ENCODE results near the gene LIPA.
"Not testable (repeated sequence)": the region's sequence is repeated elsewhere in the genome, so short reads cannot be mapped to it uniquely, and the experiment has no call there.

LIPA gene

DNA sequence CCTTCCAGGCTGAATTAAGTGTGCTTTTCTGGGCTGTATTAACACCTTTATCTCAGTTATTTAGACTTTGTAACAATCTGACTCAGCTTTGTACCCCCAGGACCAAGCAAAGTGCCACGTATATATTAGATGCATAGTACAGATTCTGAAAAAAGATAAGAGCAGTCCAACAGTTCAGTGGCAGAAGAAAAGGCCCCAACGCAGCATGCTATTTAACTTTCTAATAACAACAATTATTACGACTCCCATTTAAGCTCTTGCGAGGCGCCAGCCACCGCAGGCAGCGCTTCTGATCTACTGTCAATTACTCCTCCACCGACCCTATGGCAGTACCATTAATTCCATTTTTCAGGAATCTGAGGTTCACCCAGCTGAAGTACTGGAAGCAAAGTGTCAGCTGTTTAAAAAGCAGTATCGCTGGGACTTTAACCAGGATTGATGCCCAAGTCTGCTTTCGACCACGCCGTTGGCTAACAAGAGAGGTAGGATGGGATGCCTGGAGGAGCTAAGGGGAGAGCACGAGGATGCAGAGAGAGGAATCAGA is 638 bp downstream of the LIPA start:
- no peak for TF ChIP-seq PPARA (CRISPR knock-in tag; IDR thresholded peaks at IDR 0.05; ENCODE audit: borderline replicate concordance)

DNA sequence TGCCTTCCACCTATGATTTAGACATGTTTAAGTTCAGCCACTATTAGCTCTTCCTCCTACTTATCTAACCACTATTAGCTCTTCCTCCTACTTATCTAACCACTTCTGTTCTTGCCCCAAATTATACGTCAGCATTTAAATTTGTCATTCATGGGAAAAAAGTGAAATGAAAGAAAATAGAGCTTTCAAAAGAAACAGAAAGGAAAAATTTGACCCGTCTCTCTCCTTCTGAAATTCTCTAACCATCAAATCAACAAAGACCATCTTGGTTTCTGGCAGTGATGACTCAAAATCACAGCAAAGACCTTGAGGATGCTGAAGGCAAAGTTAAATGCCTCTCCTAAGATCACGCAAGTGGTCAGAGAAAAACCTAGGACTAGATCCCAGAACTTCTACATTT is 2.6 kb downstream of the LIPA start:
- TF ChIP-seq CSDC2 (CRISPR knock-in tag; IDR thresholded peaks at IDR 0.05) (no peak), ARNTL (CRISPR knock-in tag; IDR thresholded peaks at IDR 0.05; ENCODE audit: borderline replicate concordance, low read depth) (no peak), ESRRG (CRISPR knock-in tag; IDR thresholded peaks at IDR 0.05) (no peak), BACH2 (CRISPR knock-in tag; IDR thresholded peaks at IDR 0.05; ENCODE audit: borderline replicate concordance) (no peak), ZFP3 (CRISPR knock-in tag; IDR thresholded peaks at IDR 0.05) (no peak), ZC3H10 (CRISPR knock-in tag; IDR thresholded peaks at IDR 0.05) (no peak), ZNF8 (CRISPR knock-in tag; IDR thresholded peaks at IDR 0.05) (no peak), TOX (CRISPR knock-in tag; IDR thresholded peaks at IDR 0.05; ENCODE audit: borderline replicate concordance) (no peak), SNAI2 (CRISPR knock-in tag; IDR thresholded peaks at IDR 0.05) (no peak), CSRNP3 (CRISPR knock-in tag; IDR thresholded peaks at IDR 0.05) (no peak), RARB (CRISPR knock-in tag; IDR thresholded peaks at IDR 0.05) (no peak), ISL1 (CRISPR knock-in tag; IDR thresholded peaks at IDR 0.05) (no peak), GLIS3 (CRISPR knock-in tag; IDR thresholded peaks at IDR 0.05) (no peak)
- TF ChIP-seq, protein P1, sequence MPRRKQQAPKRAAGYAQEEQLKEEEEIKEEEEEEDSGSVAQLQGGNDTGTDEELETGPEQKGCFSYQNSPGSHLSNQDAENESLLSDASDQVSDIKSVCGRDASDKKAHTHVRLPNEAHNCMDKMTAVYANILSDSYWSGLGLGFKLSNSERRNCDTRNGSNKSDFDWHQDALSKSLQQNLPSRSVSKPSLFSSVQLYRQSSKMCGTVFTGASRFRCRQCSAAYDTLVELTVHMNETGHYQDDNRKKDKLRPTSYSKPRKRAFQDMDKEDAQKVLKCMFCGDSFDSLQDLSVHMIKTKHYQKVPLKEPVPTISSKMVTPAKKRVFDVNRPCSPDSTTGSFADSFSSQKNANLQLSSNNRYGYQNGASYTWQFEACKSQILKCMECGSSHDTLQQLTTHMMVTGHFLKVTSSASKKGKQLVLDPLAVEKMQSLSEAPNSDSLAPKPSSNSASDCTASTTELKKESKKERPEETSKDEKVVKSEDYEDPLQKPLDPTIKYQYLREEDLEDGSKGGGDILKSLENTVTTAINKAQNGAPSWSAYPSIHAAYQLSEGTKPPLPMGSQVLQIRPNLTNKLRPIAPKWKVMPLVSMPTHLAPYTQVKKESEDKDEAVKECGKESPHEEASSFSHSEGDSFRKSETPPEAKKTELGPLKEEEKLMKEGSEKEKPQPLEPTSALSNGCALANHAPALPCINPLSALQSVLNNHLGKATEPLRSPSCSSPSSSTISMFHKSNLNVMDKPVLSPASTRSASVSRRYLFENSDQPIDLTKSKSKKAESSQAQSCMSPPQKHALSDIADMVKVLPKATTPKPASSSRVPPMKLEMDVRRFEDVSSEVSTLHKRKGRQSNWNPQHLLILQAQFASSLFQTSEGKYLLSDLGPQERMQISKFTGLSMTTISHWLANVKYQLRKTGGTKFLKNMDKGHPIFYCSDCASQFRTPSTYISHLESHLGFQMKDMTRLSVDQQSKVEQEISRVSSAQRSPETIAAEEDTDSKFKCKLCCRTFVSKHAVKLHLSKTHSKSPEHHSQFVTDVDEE (CRISPR knock-in tag; IDR thresholded peaks at IDR 0.05), result no peak
- ATAC-seq, result no peak

More for the DNA sequence above, 638 bp downstream of the LIPA start:
- ATAC-seq, result no peak

DNA sequence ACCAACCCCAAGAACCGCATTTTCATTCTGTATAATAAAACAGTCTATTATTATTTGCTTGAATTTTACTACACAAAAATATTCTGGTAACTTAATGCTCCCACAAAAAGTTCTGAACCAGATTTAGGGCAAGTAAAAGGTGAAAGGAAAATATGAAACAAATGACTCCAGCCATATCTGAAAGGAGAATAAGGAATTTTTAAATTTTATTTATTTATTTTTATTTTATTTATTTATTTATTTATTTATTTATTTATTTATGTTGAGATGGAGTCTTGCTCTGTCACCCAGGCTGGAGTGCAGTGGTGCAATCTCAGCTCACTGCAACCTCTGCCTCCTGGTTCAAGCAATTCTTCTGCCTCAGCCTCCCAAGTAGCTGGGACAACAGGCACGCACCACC is 4.0 kb downstream of the LIPA start:
- ATAC-seq, result not testable (repeated sequence)

GRCh38 chr10:89245802-89246201 is 5.8 kb downstream of the LIPA start:
- TF ChIP-seq SNAI2 (CRISPR knock-in tag; IDR thresholded peaks at IDR 0.05), result no peak
- no peak for TF ChIP-seq ZNF70 (CRISPR knock-in tag; IDR thresholded peaks at IDR 0.05)
- TF ChIP-seq ARNTL (CRISPR knock-in tag; IDR thresholded peaks at IDR 0.05; ENCODE audit: borderline replicate concordance, low read depth), result no peak
- TF ChIP-seq TOX (CRISPR knock-in tag; IDR thresholded peaks at IDR 0.05; ENCODE audit: borderline replicate concordance), result no peak
- no peak for TF ChIP-seq ZFP3 (CRISPR knock-in tag; IDR thresholded peaks at IDR 0.05)
- TF ChIP-seq ZC3H10 (CRISPR knock-in tag; IDR thresholded peaks at IDR 0.05), result no peak
- no peak for TF ChIP-seq ZNF8 (CRISPR knock-in tag; IDR thresholded peaks at IDR 0.05)
- TF ChIP-seq, protein P2, sequence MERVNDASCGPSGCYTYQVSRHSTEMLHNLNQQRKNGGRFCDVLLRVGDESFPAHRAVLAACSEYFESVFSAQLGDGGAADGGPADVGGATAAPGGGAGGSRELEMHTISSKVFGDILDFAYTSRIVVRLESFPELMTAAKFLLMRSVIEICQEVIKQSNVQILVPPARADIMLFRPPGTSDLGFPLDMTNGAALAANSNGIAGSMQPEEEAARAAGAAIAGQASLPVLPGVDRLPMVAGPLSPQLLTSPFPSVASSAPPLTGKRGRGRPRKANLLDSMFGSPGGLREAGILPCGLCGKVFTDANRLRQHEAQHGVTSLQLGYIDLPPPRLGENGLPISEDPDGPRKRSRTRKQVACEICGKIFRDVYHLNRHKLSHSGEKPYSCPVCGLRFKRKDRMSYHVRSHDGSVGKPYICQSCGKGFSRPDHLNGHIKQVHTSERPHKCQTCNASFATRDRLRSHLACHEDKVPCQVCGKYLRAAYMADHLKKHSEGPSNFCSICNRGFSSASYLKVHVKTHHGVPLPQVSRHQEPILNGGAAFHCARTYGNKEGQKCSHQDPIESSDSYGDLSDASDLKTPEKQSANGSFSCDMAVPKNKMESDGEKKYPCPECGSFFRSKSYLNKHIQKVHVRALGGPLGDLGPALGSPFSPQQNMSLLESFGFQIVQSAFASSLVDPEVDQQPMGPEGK (CRISPR knock-in tag; IDR thresholded peaks at IDR 0.05; ENCODE audit: borderline replicate concordance), result no peak
- TF ChIP-seq GLIS3 (CRISPR knock-in tag; IDR thresholded peaks at IDR 0.05), result no peak
- TF ChIP-seq PPARA (CRISPR knock-in tag; IDR thresholded peaks at IDR 0.05; ENCODE audit: borderline replicate concordance), result no peak
- TF ChIP-seq, protein P1 (CRISPR knock-in tag; IDR thresholded peaks at IDR 0.05), result no peak
- TF ChIP-seq, protein P3, sequence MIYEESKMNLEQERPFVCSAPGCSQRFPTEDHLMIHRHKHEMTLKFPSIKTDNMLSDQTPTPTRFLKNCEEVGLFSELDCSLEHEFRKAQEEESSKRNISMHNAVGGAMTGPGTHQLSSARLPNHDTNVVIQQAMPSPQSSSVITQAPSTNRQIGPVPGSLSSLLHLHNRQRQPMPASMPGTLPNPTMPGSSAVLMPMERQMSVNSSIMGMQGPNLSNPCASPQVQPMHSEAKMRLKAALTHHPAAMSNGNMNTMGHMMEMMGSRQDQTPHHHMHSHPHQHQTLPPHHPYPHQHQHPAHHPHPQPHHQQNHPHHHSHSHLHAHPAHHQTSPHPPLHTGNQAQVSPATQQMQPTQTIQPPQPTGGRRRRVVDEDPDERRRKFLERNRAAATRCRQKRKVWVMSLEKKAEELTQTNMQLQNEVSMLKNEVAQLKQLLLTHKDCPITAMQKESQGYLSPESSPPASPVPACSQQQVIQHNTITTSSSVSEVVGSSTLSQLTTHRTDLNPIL (CRISPR knock-in tag; IDR thresholded peaks at IDR 0.05; ENCODE audit: low read depth), result no peak
- TF ChIP-seq BACH2 (CRISPR knock-in tag; IDR thresholded peaks at IDR 0.05; ENCODE audit: borderline replicate concordance), result no peak
- no peak for TF ChIP-seq ZNF565 (CRISPR knock-in tag; conservative IDR thresholded peaks at IDR 0.05; ENCODE audit: low read depth)
- no peak for TF ChIP-seq ISL1 (CRISPR knock-in tag; IDR thresholded peaks at IDR 0.05)
- no peak for TF ChIP-seq TCF4 (CRISPR knock-in tag; IDR thresholded peaks at IDR 0.05; ENCODE audit: borderline replicate concordance)
- no peak for TF ChIP-seq ESRRG (CRISPR knock-in tag; IDR thresholded peaks at IDR 0.05)
- no peak for TF ChIP-seq OSR1 (CRISPR knock-in tag; IDR thresholded peaks at IDR 0.05)
- no peak for TF ChIP-seq ZFP30 (CRISPR knock-in tag; IDR thresholded peaks at IDR 0.05)
- no peak for TF ChIP-seq CSDC2 (CRISPR knock-in tag; IDR thresholded peaks at IDR 0.05)
- no peak for ATAC-seq
